NCI-H2171 (cell line): ENCODE measurements around the gene MKI67.

Experiments used
- DNase-seq: peaks from one replicate; lab custom pipeline; 2025; lab: John Stamatoyannopoulos, UW

The MKI67 gene

GRCh38 chr10:128065881-128066534, 60.2 kb downstream of the MKI67 start:
- no peak for DNase-seq

DNA sequence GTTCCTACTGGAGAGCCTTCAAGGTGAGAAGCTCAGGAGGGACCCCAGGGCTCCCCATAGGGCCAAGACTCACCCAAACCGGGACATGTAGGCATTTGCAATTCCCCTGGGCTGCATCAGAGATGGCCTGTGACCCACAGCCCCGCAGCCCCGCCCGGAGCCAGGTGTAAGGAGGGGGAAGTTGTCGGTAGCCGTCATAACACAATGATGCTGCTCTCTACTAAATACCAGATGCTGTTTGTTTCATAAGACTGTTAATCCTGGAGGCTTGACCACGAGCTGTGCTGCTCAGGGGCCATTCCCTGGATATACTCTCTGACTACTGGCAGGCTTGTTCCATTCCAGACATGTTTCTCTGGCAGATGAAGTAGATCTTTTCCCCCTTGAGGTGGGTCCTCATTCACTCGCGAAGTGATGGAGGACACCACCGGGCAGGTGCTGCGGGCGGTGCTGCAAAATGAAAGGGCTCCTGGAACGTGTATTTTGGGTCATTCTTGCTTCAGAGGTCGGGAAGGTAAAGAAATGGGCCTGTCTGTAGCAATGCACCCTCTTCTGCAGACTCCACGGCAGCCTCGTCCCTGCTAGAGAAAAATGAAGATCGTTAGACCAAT, 61.1 kb downstream of the MKI67 start:
- DNase-seq, result no peak

GRCh38 chr10:128064108-128064969, 61.9 kb downstream of the MKI67 start:
- no peak for DNase-seq

- DNase-seq, result no peak
Measured at GRCh38 chr10:128063736-128064107, 62.5 kb downstream of the MKI67 start.

DNA sequence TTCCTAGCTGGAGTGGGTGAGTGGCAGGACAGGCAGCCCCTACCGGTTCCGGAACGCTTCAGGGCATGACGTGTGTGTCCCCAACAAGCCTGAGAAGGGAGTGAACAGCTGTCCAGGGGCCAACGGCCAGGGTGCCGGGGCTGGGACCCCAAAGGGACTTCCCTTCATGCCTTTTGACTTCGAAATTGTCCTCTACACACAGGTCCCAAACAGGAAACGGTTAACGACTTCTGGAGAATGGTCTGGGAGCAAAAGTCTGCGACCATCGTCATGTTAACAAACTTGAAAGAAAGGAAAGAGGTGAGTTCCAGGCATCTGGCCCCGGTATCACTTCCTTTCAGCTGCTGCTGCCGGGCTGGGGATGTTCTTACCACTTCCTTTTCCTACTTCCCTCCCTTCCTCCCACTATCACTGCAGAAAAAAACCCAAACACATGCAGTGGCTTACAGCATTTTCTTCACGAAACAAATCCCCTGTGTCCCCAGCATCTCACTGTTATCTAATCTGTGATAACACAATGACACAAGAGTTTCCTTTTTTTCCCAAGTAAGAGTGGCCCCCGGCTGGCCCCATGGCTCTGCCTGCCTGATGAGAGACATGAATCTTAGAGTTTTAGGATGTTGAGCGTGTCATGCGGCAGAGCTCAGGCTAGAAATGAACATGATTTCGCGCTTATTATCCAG, 63.2 kb downstream of the MKI67 start:
- DNase-seq, result no peak

DNA sequence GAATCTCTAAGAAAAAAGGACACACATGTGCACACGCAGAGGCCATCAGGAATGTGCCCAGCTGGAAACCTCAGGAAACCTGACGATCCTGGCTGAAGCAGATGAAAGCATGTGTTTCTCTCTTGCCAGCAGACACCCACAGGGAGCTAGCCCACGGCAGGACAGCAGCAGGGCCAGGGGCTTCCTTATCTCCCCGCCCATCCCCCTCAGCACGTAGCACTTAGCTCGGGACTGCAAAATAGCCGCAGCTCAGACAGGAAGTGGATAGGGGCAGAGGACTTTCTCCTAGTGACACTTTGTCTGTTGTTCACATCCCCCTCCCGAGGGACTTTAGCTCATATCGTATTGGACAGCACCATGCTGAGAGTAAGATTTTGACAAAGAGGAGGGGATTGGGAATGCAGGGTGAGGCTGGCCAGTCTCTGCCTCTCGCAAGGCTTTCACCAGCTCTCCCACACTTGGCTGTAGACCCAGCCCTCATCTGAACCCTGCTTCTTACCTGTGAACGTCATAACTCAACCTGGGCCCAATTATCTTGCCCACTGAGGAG, 63.8 kb downstream of the MKI67 start:
- no peak for DNase-seq

DNA sequence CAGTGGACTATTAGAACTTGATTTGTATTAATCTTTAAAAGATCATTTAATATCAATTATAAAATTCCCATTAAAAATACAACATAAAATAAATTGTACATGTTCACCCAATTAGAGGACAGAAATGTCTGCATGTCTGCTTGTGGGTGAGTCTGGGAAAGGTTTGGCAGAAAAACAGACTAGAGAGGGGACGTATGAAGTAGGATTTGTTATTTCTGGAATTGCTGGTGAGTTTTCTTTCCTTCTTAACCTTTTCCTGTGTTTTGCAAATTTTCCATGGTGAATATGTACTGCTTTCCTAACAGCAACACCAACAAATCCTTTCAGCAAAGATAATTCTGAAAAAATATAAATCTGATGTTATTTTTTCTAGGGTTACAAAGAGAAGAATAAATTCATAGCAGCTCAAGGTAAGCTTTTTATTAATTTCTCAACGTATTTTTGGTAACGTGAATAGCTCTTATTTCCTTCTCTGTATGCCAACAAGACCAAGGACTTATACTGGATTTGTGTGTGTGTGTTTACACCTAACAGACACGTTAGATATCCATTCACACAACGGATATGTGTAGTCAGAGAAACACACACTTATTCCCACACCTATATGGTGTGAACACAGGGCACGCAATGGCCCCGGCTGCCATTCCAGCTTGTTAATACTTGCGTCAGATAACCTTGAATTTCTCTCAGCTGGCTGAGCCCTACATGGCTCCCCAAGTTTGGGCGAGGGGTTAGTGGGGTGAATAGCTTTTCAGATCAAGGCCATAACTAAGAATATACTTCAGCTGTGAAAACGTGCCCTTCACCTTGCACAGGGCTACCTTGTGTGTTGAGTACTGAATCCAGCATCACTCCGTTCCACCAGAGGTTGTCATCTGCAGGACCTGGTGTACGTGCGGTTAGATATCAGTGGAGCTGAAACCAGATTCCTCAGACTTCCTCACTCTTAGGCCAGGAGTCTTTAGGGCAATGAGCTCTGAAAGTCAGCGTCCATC, 64.6 kb downstream of the MKI67 start:
- DNase-seq, result no peak

DNA sequence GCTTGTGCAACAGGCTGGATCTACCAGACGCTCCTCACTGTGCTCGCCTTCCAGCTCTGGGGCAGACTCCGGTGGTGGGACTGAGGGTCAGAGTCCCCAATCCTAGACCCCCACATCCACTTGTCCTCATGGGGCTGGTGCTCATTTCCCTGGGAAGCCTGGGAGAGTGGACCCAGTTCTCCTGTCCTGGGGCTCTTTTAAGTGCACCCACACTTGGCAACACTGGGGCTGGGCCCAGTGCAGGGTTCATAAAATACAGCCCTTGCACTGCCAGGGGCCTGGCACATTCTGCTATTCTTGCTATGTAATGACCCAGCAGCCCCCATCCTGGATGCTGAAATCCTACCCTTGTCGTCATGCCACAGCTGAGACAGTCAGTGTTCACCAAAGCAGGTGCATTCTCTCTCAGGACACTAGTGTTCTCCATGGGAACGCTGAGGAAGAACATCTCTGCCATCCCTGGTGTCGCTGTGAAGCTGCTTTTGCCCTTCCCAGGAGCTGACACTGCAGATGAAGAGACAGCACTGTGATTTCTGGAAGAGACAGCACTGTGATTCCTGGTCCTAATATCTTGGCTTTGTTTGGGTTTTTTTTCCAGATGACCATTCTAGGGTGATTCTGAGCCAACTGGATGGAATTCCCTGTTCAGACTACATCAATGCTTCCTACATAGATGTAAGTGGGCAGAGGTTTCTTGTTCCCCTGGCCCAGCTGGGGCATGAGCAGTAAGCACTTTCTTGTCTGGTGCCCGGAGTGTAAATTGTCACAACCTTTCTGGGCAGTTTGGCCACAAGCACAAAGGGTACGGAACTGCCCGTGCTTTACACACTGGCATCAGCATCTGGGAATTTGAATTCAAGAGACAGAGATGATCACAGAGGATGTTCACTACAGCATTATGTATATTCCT, 65.6 kb downstream of the MKI67 start:
- DNase-seq, result no peak

DNA sequence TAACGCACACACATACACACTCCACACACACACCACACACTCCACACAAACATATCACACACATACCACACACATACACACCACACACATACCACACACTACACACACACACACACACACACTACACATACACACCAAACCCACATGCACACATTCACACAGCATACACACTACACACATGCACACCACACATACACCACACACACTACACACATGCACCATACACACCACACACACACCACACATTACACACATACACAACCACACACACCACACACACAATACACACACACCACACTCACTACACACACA, 66.3 kb downstream of the MKI67 start:
- no peak for DNase-seq

- no peak for DNase-seq
Measured at GRCh38 chr10:128059266-128059981, 66.8 kb downstream of the MKI67 start.

DNA sequence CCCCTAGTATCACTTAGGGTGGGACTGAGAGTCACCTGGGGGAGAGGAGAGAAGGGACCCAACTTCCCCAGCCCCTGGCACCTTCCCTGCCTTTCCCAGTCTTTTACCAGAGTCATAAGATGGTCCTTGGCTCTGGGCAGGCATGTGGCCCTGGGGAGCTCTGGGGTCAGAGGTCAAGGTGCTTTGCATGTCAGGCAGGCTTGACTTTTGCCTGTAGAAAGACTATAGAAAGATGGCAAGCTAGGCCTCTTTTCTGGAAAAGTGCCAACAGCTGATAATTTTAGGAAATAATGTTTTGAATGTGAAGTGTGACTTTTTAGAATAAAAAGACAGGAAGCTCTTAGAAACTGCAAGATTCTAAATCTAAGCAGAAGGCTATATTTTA, 67.5 kb downstream of the MKI67 start:
- no peak for DNase-seq

DNA sequence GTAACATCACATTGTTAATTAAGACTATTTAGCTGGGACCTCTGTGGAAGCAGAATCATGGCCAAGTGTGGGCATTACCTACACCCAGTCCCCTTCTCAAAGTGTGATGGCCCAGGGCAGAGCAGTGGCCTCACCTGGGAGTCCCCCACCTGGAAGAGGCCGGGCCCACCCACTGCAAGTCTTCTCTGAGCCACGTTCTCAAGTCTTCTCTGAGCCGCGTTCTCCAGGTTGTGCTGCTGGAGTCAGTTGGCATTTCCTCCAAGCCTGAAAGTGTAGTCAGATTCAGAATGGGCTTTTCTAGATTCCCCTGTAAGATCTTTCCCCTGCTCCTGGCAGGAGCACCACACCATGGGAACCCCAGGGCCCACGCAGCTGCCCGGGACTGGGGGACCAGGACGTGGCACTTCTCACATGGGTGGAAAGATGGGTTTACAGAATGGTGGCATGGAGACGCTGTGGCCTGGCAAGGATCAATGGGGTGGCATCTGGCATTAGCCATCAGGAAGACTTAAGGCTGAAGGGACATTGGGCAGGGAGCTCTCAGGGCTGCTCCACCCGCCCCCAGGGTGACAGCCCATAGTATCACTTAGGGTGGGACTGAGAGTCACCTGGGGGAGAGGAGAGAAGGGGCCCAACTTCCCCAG, 68.0 kb downstream of the MKI67 start:
- DNase-seq, result no peak

DNA sequence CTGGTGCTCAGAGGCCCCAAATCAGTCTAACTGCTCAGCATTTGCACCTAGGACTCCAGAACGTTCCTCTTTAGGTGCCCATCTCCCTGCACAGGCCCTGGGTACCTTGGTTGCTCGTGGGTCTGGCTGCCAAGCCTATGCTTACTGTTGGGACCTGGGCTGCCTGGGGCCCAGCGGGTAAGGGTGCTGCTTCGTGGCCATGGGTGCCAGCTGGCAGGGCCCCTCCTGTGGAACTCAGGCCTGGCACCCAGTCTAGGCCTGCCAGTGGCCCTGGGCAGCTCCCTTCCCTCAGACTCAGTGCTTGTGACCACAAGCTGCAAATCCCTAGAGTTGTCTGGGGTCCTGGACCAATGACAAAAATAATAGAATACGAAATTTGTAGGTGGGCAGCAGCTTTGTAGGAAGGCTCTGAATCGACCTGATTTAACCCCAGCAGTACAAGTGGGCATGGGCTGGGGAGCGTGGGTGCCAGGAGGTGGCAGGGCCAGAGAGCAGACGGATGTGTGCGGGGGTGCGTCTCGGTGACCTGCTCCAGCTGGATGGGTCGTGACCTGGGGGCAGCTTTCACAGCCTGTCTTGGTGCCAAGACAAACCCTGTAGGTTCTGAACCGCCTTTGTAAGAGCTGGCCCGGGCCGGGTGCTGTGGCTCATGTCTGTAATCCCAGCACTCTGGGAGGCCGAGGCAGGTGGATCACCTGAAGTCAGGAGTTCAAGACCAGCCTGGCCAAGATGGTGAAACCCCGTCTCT, 69.7 kb downstream of the MKI67 start:
- DNase-seq, result no peak

- no peak for DNase-seq
Measured at GRCh38 chr10:128055061-128055868, 71.0 kb downstream of the MKI67 start.

DNA sequence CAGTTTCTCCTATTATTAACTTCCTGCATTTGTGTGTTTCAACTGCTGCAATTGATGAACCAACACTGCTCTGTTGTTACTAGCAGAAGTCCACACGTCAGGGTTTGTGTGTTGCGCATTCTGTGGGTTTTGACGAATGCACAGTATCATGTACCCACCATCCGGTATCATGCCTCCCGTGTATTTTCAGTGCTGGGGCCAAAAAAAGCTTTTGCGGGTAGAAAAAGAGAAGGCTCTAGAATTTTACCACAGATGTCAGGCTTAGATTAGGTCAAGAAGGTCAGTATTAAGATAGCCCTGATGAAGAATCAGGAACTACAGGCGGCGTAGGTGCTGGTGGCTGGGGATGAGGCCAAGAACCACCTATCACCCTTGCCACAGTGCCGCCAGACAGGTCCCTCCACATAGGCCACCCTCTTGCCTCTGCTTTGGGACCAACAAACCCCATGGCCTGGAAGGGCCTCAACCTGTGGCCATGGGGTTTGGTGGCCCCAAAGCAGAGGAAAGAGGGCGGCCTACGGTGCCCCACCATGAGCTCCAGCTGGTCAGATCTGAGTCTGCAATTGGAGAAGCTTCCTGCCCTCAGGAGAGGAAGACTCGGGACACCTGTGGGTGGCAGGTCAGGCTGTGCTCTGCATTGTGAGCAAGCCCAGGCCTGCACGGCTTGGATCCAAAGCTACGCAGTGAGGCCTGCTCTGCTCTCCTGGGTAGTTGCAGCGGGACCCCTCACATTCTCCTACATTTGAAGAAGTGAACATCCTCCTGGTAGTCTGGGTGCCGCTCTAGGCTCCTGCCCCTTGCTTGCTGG, 71.9 kb downstream of the MKI67 start:
- no peak for DNase-seq

- no peak for DNase-seq
Measured at GRCh38 chr10:128053356-128053755, 72.9 kb downstream of the MKI67 start.

- DNase-seq, result no peak
Measured at GRCh38 chr10:128052696-128053095, 73.5 kb downstream of the MKI67 start.
